WTC11 (cell line): Measurements from ENCODE around the gene TTC7B. TPM values are rescaled to one million over a fixed set of nuclear protein-coding genes. Genes with fewer than 3 reads are reported as not detected.

ENCODE experiments used
- ATAC-seq: fragments of 200-7000 bp; cut with Tn5 transposase; 2 replicates; pipeline ENCODE4 v1.10.0; 2021; ENCODE audit warnings: mild to moderate bottlenecking, moderate library complexity
- CTCF ChIA-PET: fragments of 300-600 bp; sonication (Branson Sonifier 250); formaldehyde crosslinking; loops from one replicate; lab custom pipeline; 2021; ENCODE audit warnings: antibody characterized with exemption; lab: Charles Lee
- POLR2A ChIA-PET: fragments of 350-600 bp; sonication (Branson Sonifier 250); formaldehyde crosslinking; loops from one replicate; lab custom pipeline; 2021; ENCODE audit warnings: antibody characterized with exemption; lab: Charles Lee
- DNase-seq: peaks from one replicate; pipeline ENCODE4 v3.0.0; 2021; ENCODE audit warnings: low spot score
- H3K27ac Mint-ChIP-seq: 2 replicates; pipeline ENCODE4 v1.8.0; 2021; ENCODE audit warnings: mixed read lengths
- H3K27me3 Mint-ChIP-seq: 2 replicates; pipeline ENCODE4 v1.8.0; 2021; ENCODE audit warnings: low read depth, mild to moderate bottlenecking, moderate library complexity, mixed read lengths
- H3K36me3 Mint-ChIP-seq: 2 replicates; pipeline ENCODE4 v1.8.0; 2021; ENCODE audit warnings: mixed read lengths
- H3K4me1 Mint-ChIP-seq: 2 replicates; pipeline ENCODE4 v1.8.0; 2022; ENCODE audit warnings: mixed read lengths
- H3K4me3 Mint-ChIP-seq: 2 replicates; pipeline ENCODE4 v1.8.0; 2021; ENCODE audit warnings: mild to moderate bottlenecking, moderate library complexity, mixed read lengths
- H3K9me3 Mint-ChIP-seq: 2 replicates; pipeline ENCODE4 v1.8.0; 2021; ENCODE audit warnings: mixed read lengths
- ATF1 ChIP-seq: sonication (generic); formaldehyde crosslinking; IDR thresholded peaks from 2 replicates; pipeline ENCODE4 v1.8.1; 2023; ENCODE audit warnings: mild to moderate bottlenecking, moderate library complexity, missing genetic modification reagents
- CREM ChIP-seq: sonication (generic); formaldehyde crosslinking; IDR thresholded peaks from 2 replicates; pipeline ENCODE4 v1.8.1; 2022; ENCODE audit warnings: mild to moderate bottlenecking, missing genetic modification reagents, moderate library complexity
- E2F1 ChIP-seq: sonication (generic); formaldehyde crosslinking; IDR thresholded peaks from 2 replicates; pipeline ENCODE4 v1.8.0; 2022; ENCODE audit warnings: mild to moderate bottlenecking, missing genetic modification reagents
- E2F4 ChIP-seq: sonication (generic); formaldehyde crosslinking; IDR thresholded peaks from 2 replicates; pipeline ENCODE4 v1.8.1; 2022; ENCODE audit warnings: low read depth, mild to moderate bottlenecking, moderate library complexity, missing genetic modification reagents, borderline replicate concordance
- FOXP4 ChIP-seq: sonication (generic); formaldehyde crosslinking; IDR thresholded peaks from 2 replicates; pipeline ENCODE4 v1.8.0; 2022; ENCODE audit warnings: mild to moderate bottlenecking, missing genetic modification reagents
- IRF2 ChIP-seq: sonication (generic); formaldehyde crosslinking; IDR thresholded peaks from 2 replicates; pipeline ENCODE4 v1.8.0; 2022; ENCODE audit warnings: low read depth, missing genetic modification reagents, borderline replicate concordance
- JUN ChIP-seq: sonication (generic); formaldehyde crosslinking; IDR thresholded peaks from 2 replicates; pipeline ENCODE4 v1.8.0; 2023; ENCODE audit warnings: mild to moderate bottlenecking, missing genetic modification reagents
- MYBL2 ChIP-seq: sonication (generic); formaldehyde crosslinking; IDR thresholded peaks from 2 replicates; pipeline ENCODE4 v1.8.1; 2023; ENCODE audit warnings: mild to moderate bottlenecking, moderate library complexity, missing genetic modification reagents
- NFATC4 ChIP-seq: fragments of 250-450 bp; sonication (Bioruptor Pico); IDR thresholded peaks from 2 replicates; pipeline ENCODE4 v1.9.0; 2021; ENCODE audit warnings: mild to moderate bottlenecking
- PRDM15 ChIP-seq: sonication (generic); formaldehyde crosslinking; IDR thresholded peaks from 2 replicates; pipeline ENCODE4 v1.8.0; 2022; ENCODE audit warnings: missing genetic modification reagents
- SMAD4 ChIP-seq: sonication (generic); formaldehyde crosslinking; IDR thresholded peaks from 2 replicates; pipeline ENCODE4 v1.8.0; 2022; ENCODE audit warnings: mild to moderate bottlenecking, missing genetic modification reagents
- SOX15 ChIP-seq: fragments of 250-450 bp; sonication (Bioruptor Pico); IDR thresholded peaks from 2 replicates; pipeline ENCODE4 v1.9.0; 2021; ENCODE audit warnings: mild to moderate bottlenecking
- TEAD1 ChIP-seq: sonication (generic); formaldehyde crosslinking; IDR thresholded peaks from 2 replicates; pipeline ENCODE4 v1.8.0; 2022; ENCODE audit warnings: mild to moderate bottlenecking, missing genetic modification reagents
- USF2 ChIP-seq: sonication (generic); formaldehyde crosslinking; IDR thresholded peaks from 2 replicates; pipeline ENCODE4 v1.8.1; 2023; ENCODE audit warnings: mild to moderate bottlenecking, missing genetic modification reagents, moderate library complexity
- ZBTB43 ChIP-seq: sonication (generic); formaldehyde crosslinking; IDR thresholded peaks from 2 replicates; pipeline ENCODE4 v1.8.1; 2023; ENCODE audit warnings: mild to moderate bottlenecking, missing genetic modification reagents
- ZNF317 ChIP-seq: sonication (generic); formaldehyde crosslinking; IDR thresholded peaks from 2 replicates; pipeline ENCODE4 v1.8.1; 2023; ENCODE audit warnings: low read depth, mild to moderate bottlenecking, moderate library complexity, missing genetic modification reagents, borderline replicate concordance
- ZNF416 ChIP-seq: fragments of 250-450 bp; sonication (Bioruptor Pico); IDR thresholded peaks from 2 replicates; pipeline ENCODE4 v1.9.0; 2021; ENCODE audit warnings: mild to moderate bottlenecking, inconsistent platforms
- ZNF423 ChIP-seq: fragments of 250-450 bp; sonication (Bioruptor Pico); IDR thresholded peaks from 2 replicates; pipeline ENCODE4 v2.1.2; 2022; ENCODE audit warnings: mild to moderate bottlenecking, moderate library complexity
- total RNA-seq: library from RNA; stranded (reverse); gene quantifications from 3 replicates; pipeline ENCODE4 v1.2.3, GENCODE V29; 2021

Gene TTC7B
- total RNA-seq, 1 experiment from 2014 or later, result 27.6 TPM

- Mint-ChIP-seq H3K27me3 (no peaks in the 10 kb centered on the region; the same call in 1 of the 2 replicates), H3K27ac (no peak overlapping the region), H3K4me1 (no peaks in the 10 kb centered on the region), H3K4me3 (no peak overlapping the region), H3K9me3 (peaks cover 22% of the 10 kb centered on the region), H3K36me3 (peaks cover 10% of the 10 kb centered on the region; the same call in 1 of the 2 replicates)
- no peak for ATAC-seq
- no peak for DNase-seq
- ChIA-PET POLR2A (no interaction called here), CTCF (no interaction called here)
- TF ChIP-seq TEAD1 (CRISPR knock-in tag), result no peak
- TF ChIP-seq SOX15 (CRISPR knock-in tag), result no peak
- no peak for TF ChIP-seq JUN (CRISPR knock-in tag)
These were observed 65.5 kb downstream of the TTC7B start for GRCh38 chr14:90750701-90751100.

GRCh38 chr14:90750191-90750590 is 66.0 kb downstream of the TTC7B start:
- ChIA-PET CTCF (no interaction called here), POLR2A (no interaction called here)
- ATAC-seq (no peak), DNase-seq (no peak)
- no peak overlapping the region for H3K4me3 Mint-ChIP-seq
- H3K4me1 Mint-ChIP-seq, result no peaks in the 10 kb centered on the region
- H3K27me3 Mint-ChIP-seq, result no peaks in the 10 kb centered on the region; the same call in 1 of the 2 replicates
- no peak overlapping the region for H3K27ac Mint-ChIP-seq
- H3K36me3 Mint-ChIP-seq, result peaks cover 10% of the 10 kb centered on the region; the same call in 1 of the 2 replicates
- no peak for TF ChIP-seq IRF2
- no peak for TF ChIP-seq E2F4
- no peak for TF ChIP-seq MYBL2 (CRISPR knock-in tag)
- TF ChIP-seq CREM (CRISPR knock-in tag), result no peak
- TF ChIP-seq SMAD4 (CRISPR knock-in tag), result no peak
- no peak for TF ChIP-seq E2F1 (CRISPR knock-in tag)
- no peak for TF ChIP-seq ATF1 (CRISPR knock-in tag)
- no peak for TF ChIP-seq FOXP4 (CRISPR knock-in tag)
- TF ChIP-seq PRDM15 (CRISPR knock-in tag), result no peak
- TF ChIP-seq ZBTB43 (CRISPR knock-in tag), result no peak
- TF ChIP-seq NFATC4 (CRISPR knock-in tag), result no peak
- TF ChIP-seq ZNF317, result no peak
- TF ChIP-seq USF2 (CRISPR knock-in tag), result no peak
- TF ChIP-seq ZNF423 (CRISPR knock-in tag), result no peak
- no peak for TF ChIP-seq ZNF416 (CRISPR knock-in tag)
- H3K9me3 Mint-ChIP-seq, result peaks cover 22% of the 10 kb centered on the region
